Liver (tissue), 9 donors: Measurements from ENCODE around the gene UBE2U. TPM values are rescaled to one million over a fixed set of nuclear protein-coding genes. Genes with fewer than 3 reads are reported as not detected.

Experiments used
- DNase-seq: peaks from one replicate; pipeline ENCODE4 v3.0.0-alpha.2; 2017; ENCODE audit warnings: low spot score
- H3K27ac ChIP-seq, 2 donors: one replicate each; pipeline ENCODE4 v1.7.0; 2013; ENCODE audit warnings: inconsistent platforms in 2 of 2, low read length in 2 of 2, control low read depth in 1 of 2, low read depth in 1 of 2, mild to moderate bottlenecking in 1 of 2
- H3K27me3 ChIP-seq, 4 donors: one replicate each; pipeline versions ENCODE4 v1.6.1 to v1.7.0; 2013; ENCODE audit warnings: low read length in 3 of 4, inconsistent platforms in 1 of 4, mild to moderate bottlenecking in 1 of 4, moderate library complexity in 1 of 4; ENCODE audit not compliant: control insufficient read depth in 4 of 4, insufficient read depth in 4 of 4
- H3K36me3 ChIP-seq, 4 donors: one replicate each; pipeline versions ENCODE4 v1.6.1 to v1.7.0; 2013; ENCODE audit warnings: low read length in 3 of 4, mild to moderate bottlenecking in 3 of 4, low read depth in 1 of 4, moderate library complexity in 1 of 4; ENCODE audit not compliant: control insufficient read depth in 4 of 4, insufficient read depth in 3 of 4
- H3K4me1 ChIP-seq, 4 donors: one replicate each; pipeline versions ENCODE4 v1.6.1 to v1.7.0; 2013; ENCODE audit warnings: low read length in 3 of 4, mild to moderate bottlenecking in 3 of 4, moderate library complexity in 1 of 4; ENCODE audit not compliant: control insufficient read depth in 4 of 4, insufficient read depth in 4 of 4
- H3K4me3 ChIP-seq, 3 donors: one replicate each; pipeline versions ENCODE4 v1.6.1 to v1.7.0; 2013; ENCODE audit warnings: low read length in 3 of 3, control low read depth in 1 of 3, low read depth in 1 of 3, mild to moderate bottlenecking in 1 of 3
- H3K9ac ChIP-seq, 2 donors: one replicate each; pipeline ENCODE4 v1.7.0; 2013; ENCODE audit warnings: low read length in 2 of 2, mild to moderate bottlenecking in 2 of 2, moderate library complexity in 2 of 2, control low read depth in 1 of 2, low read depth in 1 of 2
- H3K9me3 ChIP-seq, 4 donors: one replicate each; pipeline versions ENCODE4 v1.6.1 to v1.7.0; 2013; ENCODE audit warnings: low read length in 3 of 4; ENCODE audit not compliant: control insufficient read depth in 4 of 4
- ATF3 ChIP-seq: IDR thresholded peaks from 2 replicates; pipeline ENCODE4 v1.6.1; 2016; ENCODE audit warnings: antibody characterized with exemption
- CTCF ChIP-seq: fragments of 150-350 bp; IDR thresholded peaks from 2 replicates; pipeline ENCODE4 v1.5.1; 2017; ENCODE audit warnings: improper control_type of control experiment, low read depth, low read length; ENCODE audit not compliant: missing input control
- EGR1 ChIP-seq, 2 donors: IDR thresholded peaks; 2 replicates each; pipeline ENCODE4 v1.6.1; 2016 to 2018; ENCODE audit warnings: antibody characterized with exemption in 2 of 2, low read depth in 2 of 2
- FOXA1 ChIP-seq: IDR thresholded peaks from 2 replicates; pipeline ENCODE4 v1.6.1; 2016; ENCODE audit warnings: antibody characterized with exemption
- FOXA2 ChIP-seq: IDR thresholded peaks from 2 replicates; pipeline ENCODE4 v1.6.1; 2016; ENCODE audit warnings: antibody characterized with exemption
- GABPA ChIP-seq, 2 donors: IDR thresholded peaks in 1 of 2; conservative IDR thresholded peaks in 1 of 2; 2 replicates each; pipeline ENCODE4 v1.6.1; 2016; ENCODE audit warnings: antibody characterized with exemption in 2 of 2, mild to moderate bottlenecking in 1 of 2, moderate library complexity in 1 of 2
- HNF4A ChIP-seq, 2 donors: conservative IDR thresholded peaks; 2 replicates each; pipeline ENCODE4 v1.6.1; 2016; ENCODE audit warnings: antibody characterized with exemption in 2 of 2, mild to moderate bottlenecking in 2 of 2
- HNF4G ChIP-seq: IDR thresholded peaks from 2 replicates; pipeline ENCODE4 v1.6.1; 2016; ENCODE audit warnings: antibody characterized with exemption
- JUND ChIP-seq, 2 donors: IDR thresholded peaks; 2 replicates each; pipeline ENCODE4 v1.6.1; 2016; ENCODE audit warnings: antibody characterized with exemption in 2 of 2
- MAX ChIP-seq: IDR thresholded peaks from 2 replicates; pipeline ENCODE4 v1.6.1; 2016; ENCODE audit warnings: antibody characterized with exemption
- NR2F2 ChIP-seq: IDR thresholded peaks from 2 replicates; pipeline ENCODE4 v1.6.1; 2016; ENCODE audit warnings: antibody characterized with exemption
- RAD21 ChIP-seq, 2 donors: IDR thresholded peaks; 2 replicates each; pipeline ENCODE4 v1.6.1; 2016; ENCODE audit warnings: antibody characterized with exemption in 2 of 2, mild to moderate bottlenecking in 2 of 2
- REST ChIP-seq: IDR thresholded peaks from 2 replicates; pipeline ENCODE4 v1.6.1; 2016; ENCODE audit warnings: antibody characterized with exemption, mild to moderate bottlenecking
- RXRA ChIP-seq, 2 donors: IDR thresholded peaks; 2 replicates each; pipeline ENCODE4 v1.6.1; 2017 to 2018; ENCODE audit warnings: antibody characterized with exemption in 2 of 2, mild to moderate bottlenecking in 1 of 2
- SP1 ChIP-seq: IDR thresholded peaks from 2 replicates; pipeline ENCODE4 v1.6.1; 2018; ENCODE audit warnings: antibody characterized with exemption, mild to moderate bottlenecking
- YY1 ChIP-seq: IDR thresholded peaks from 2 replicates; pipeline ENCODE4 v1.6.1; 2016; ENCODE audit warnings: antibody characterized with exemption, mild to moderate bottlenecking
- ZBTB33 ChIP-seq: IDR thresholded peaks from 2 replicates; pipeline ENCODE4 v1.6.1; 2016; ENCODE audit warnings: antibody characterized with exemption
- WGBS: extraction: QIAGEN DNeasy Blood & Tissue Kit; methylation state at CpG from one replicate; pipeline ENCODE4 v1.1.7; 2013; 5-methylcytosine and 5-hydroxymethylcytosine counted together
- polyA plus RNA-seq, 2 donors: library from polyadenylated mRNA; stranded (reverse) in 1 of 2; unstranded in 1 of 2; fragments of 200-250 nt in 1 of 2; fragments of >200 nt in 1 of 2; fragmentation: Nextera tagmentation in 1 of 2; extraction: Ambion mirVana in 1 of 2; gene quantifications; one replicate each; pipeline versions ENCODE4 v1.2.1 to v1.2.3, GENCODE V29; 2013 to 2015
- total RNA-seq, 2 donors: library from RNA; depleted of rRNA; stranded (reverse); fragments of >200 nt; gene quantifications; one replicate each; pipeline ENCODE4 v1.2.3, GENCODE V29; 2014
- donor health status: healthy.
- donor health status: healthy.
- donor health status: healthy.
- donor health status: healthy.
- donor health status: healthy.

Gene UBE2U
- total and polyA plus RNA-seq, 4 donors: not detected

- Histone ChIP-seq H3K4me3 (no peak overlapping the region), H3K4me1 (no peaks in the 10 kb centered on the region), H3K36me3 (no peaks in the 10 kb centered on the region), H3K27ac (no peak overlapping the region), H3K9ac (no peak overlapping the region), H3K27me3 (no peaks in the 10 kb centered on the region), H3K9me3 (peaks cover 0 to 11% (median 3%) of the 10 kb centered on the region in 4 donors)
- no peak for TF ChIP-seq GABPA (IDR thresholded peaks at IDR 0.05 in 1 of 2, conservative IDR thresholded peaks at IDR 0.05 in 1 of 2)
- no peak for TF ChIP-seq HNF4G
- no peak for TF ChIP-seq YY1
- no peak for TF ChIP-seq CTCF
- no peak for TF ChIP-seq FOXA2
- TF ChIP-seq SP1: no peak
- TF ChIP-seq HNF4A (conservative IDR thresholded peaks at IDR 0.05): no peak
- no peak for TF ChIP-seq NR2F2
- no peak for TF ChIP-seq REST
- TF ChIP-seq FOXA1: no peak
- no peak for TF ChIP-seq RXRA (IDR thresholded peaks at IDR 0.05)
- DNase-seq: no peak
- 97% methylated on average over 4 of the region's 4 CpGs for WGBS
Measured at GRCh38 chr1:64293820-64294219, 90.4 kb downstream of the UBE2U start.

- H3K36me3 ChIP-seq: no peaks in the 10 kb centered on the region
- no peak for DNase-seq
- H3K4me3 ChIP-seq: no peak overlapping the region
- peaks cover 0 to 11% (median 3%) of the 10 kb centered on the region in 4 donors for H3K9me3 ChIP-seq
- H3K4me1 ChIP-seq: no peaks in the 10 kb centered on the region
- H3K27me3 ChIP-seq: no peaks in the 10 kb centered on the region
- TF ChIP-seq RXRA (IDR thresholded peaks at IDR 0.05) (no peak), FOXA2 (no peak), FOXA1 (no peak), ZBTB33 (no peak), CTCF (no peak), JUND (IDR thresholded peaks at IDR 0.05) (no peak), MAX (no peak), REST (no peak), ATF3 (no peak), EGR1 (IDR thresholded peaks at IDR 0.05; ENCODE audit: low read depth in 2 of 2) (no peak), RAD21 (IDR thresholded peaks at IDR 0.05) (no peak)
- no peak overlapping the region for H3K9ac ChIP-seq
- 57% methylated on average over 2 of the region's 2 CpGs for WGBS
- no peak overlapping the region for H3K27ac ChIP-seq
Measured at GRCh38 chr1:64295136-64295535, 91.7 kb downstream of the UBE2U start.
